ENCODE results near the gene TMEM184A. TPM values are rescaled to one million over a fixed set of nuclear protein-coding genes. Genes with fewer than 3 reads are reported as not detected.

Gene TMEM184A
- total RNA-seq, 1 experiment from 2014 or later: 16.5 TPM

DNA sequence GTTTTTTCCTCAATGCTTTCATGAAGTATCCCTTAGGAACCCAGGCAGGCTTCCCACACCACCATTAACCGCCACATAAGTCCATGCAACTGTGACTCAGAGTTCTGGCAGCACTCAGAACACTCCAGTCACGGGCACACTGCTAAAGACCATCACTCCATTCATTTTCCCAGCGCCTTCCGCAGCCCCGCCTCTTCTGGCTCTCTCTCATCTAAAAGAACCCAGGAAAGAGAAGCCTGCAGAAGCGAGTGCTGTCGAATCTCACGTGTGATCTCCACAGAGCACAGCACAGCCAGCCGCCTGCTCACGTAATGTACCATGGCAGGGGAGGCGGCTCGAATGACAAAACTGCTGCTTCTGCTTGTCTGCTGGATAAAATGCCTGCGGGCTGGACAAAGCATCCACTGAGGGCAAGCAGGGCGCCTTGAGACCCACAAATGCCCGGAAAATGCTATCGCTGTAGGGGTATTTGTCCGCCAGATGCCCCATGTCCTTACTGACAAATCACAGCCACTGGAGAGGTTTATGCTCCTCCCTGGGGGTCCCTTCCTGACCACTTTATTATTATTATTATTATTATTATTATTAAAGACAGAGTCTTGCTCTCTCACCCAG, 12.0 kb upstream of the TMEM184A start:
- Histone ChIP-seq H3K27me3 (replicated peaks; ENCODE audit: control insufficient read depth, insufficient read depth, low read length) (no peaks in the 10 kb centered on the region), H3K9me3 (no peaks in the 10 kb centered on the region), H3K4me3 (ENCODE audit: low read depth, low read length) (no peak overlapping the region), H3K36me3 (ENCODE audit: control insufficient read depth, insufficient read depth, low read length) (no peaks in the 10 kb centered on the region), H3K4me1 (peaks cover 20% of the 10 kb centered on the region)
- ChIA-PET POLR2A (no interaction called here), CTCF (no interaction called here)
- Mint-ChIP-seq H3K9me3 (ENCODE audit: unreplicated experiment) (no peaks in the 10 kb centered on the region), H3K4me1 (ENCODE audit: low read depth, unreplicated experiment) (peaks cover 24% of the 10 kb centered on the region), H3K27me3 (ENCODE audit: insufficient read depth, unreplicated experiment) (no peaks in the 10 kb centered on the region), H3K4me3 (ENCODE audit: unreplicated experiment) (peak overlapping the region; percentile 78), H3K36me3 (ENCODE audit: insufficient read depth, unreplicated experiment) (peaks cover 30% of the 10 kb centered on the region), H3K27ac (ENCODE audit: unreplicated experiment) (peak overlapping the region; percentile 59)
- peak in 1 of 2 experiments; percentile 31 for DNase-seq
- intact Hi-C loops (cut with micrococcal nuclease; ENCODE audit: unreplicated experiment): no loop called here
- no TSS peak for BruUV-seq (replicated peaks)
- no peak for TF ChIP-seq CTCF (IDR thresholded peaks at IDR 0.05; ENCODE audit: insufficient read depth in 1 of 2, low read depth in 1 of 2, low read length in 1 of 2, severe bottlenecking in 1 of 2, unreplicated experiment in 1 of 2)

GRCh38 chr7:1567049-1567771, 11.2 kb upstream of the TMEM184A start:
- H3K4me3 ChIP-seq (ENCODE audit: low read depth, low read length): no peak overlapping the region
- Mint-ChIP-seq H3K4me1 (ENCODE audit: low read depth, unreplicated experiment) (peaks cover 17% of the 10 kb centered on the region), H3K9me3 (ENCODE audit: unreplicated experiment) (no peaks in the 10 kb centered on the region), H3K27ac (ENCODE audit: unreplicated experiment) (peak overlapping the region; percentile 59), H3K27me3 (ENCODE audit: insufficient read depth, unreplicated experiment) (no peaks in the 10 kb centered on the region), H3K4me3 (ENCODE audit: unreplicated experiment) (no peak overlapping the region), H3K36me3 (ENCODE audit: insufficient read depth, unreplicated experiment) (peaks cover 30% of the 10 kb centered on the region)
- CTCF ChIA-PET: no interaction called here
- TF ChIP-seq CTCF (IDR thresholded peaks at IDR 0.05; ENCODE audit: insufficient read depth in 1 of 2, low read depth in 1 of 2, low read length in 1 of 2, severe bottlenecking in 1 of 2, unreplicated experiment in 1 of 2): no peak
- no peaks in the 10 kb centered on the region for H3K27me3 ChIP-seq (replicated peaks; ENCODE audit: control insufficient read depth, insufficient read depth, low read length)
- H3K4me1 ChIP-seq: peaks cover 14% of the 10 kb centered on the region
- BruUV-seq (replicated peaks): no TSS peak
- H3K36me3 ChIP-seq (ENCODE audit: control insufficient read depth, insufficient read depth, low read length): no peaks in the 10 kb centered on the region
- DNase-seq: no peak
- intact Hi-C loops (cut with micrococcal nuclease; ENCODE audit: unreplicated experiment): no loop called here
- H3K9me3 ChIP-seq: no peaks in the 10 kb centered on the region
- POLR2A ChIA-PET: no interaction called here

DNA sequence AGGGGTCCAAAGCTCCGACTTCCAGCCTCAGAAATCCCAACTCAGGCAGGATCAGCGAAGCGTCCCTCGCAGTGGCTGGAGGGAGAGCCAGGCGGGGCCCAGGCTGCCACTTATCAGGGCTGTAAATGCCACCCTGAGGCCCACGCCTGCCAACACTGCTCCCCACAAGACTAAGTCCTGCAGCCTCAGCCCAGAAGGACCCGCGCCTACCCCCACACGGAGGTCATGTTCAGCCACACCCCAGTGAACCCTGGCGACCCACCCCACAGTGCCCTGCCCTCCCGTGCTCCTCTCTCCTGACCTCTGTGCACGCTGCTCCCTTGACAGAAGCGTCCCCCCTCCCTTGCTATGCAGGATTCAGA, 10.7 kb upstream of the TMEM184A start:
- Mint-ChIP-seq H3K36me3 (ENCODE audit: insufficient read depth, unreplicated experiment) (peaks cover 30% of the 10 kb centered on the region), H3K4me1 (ENCODE audit: low read depth, unreplicated experiment) (peaks cover 13% of the 10 kb centered on the region), H3K27ac (ENCODE audit: unreplicated experiment) (no peak overlapping the region), H3K9me3 (ENCODE audit: unreplicated experiment) (no peaks in the 10 kb centered on the region), H3K27me3 (ENCODE audit: insufficient read depth, unreplicated experiment) (no peaks in the 10 kb centered on the region), H3K4me3 (ENCODE audit: unreplicated experiment) (no peak overlapping the region)
- ChIA-PET CTCF (no interaction called here), POLR2A (no interaction called here)
- intact Hi-C loops (cut with micrococcal nuclease; ENCODE audit: unreplicated experiment): no loop called here
- DNase-seq: no peak
- H3K4me3 ChIP-seq (ENCODE audit: low read depth, low read length): no peak overlapping the region
- H3K9me3 ChIP-seq: no peaks in the 10 kb centered on the region
- no peaks in the 10 kb centered on the region for H3K27me3 ChIP-seq (replicated peaks; ENCODE audit: control insufficient read depth, insufficient read depth, low read length)
- peaks cover 9% of the 10 kb centered on the region for H3K4me1 ChIP-seq
- no peaks in the 10 kb centered on the region for H3K36me3 ChIP-seq (ENCODE audit: control insufficient read depth, insufficient read depth, low read length)
- TF ChIP-seq CTCF (IDR thresholded peaks at IDR 0.05; ENCODE audit: insufficient read depth in 1 of 2, low read depth in 1 of 2, low read length in 1 of 2, severe bottlenecking in 1 of 2, unreplicated experiment in 1 of 2): no peak
- BruUV-seq (replicated peaks): no TSS peak

All from Caco-2 (cell line).